Activated CD4-positive, alpha-beta T cell treated with anti-CD3 and anti-CD28 coated beads, Interleukin-2, amount 50 U/mL, for 24 hours (primary cell): ENCODE results near the gene IL1RAPL2.
"Not testable (repeated sequence)": the region's sequence is repeated elsewhere in the genome, so short reads cannot be mapped to it uniquely, and the experiment has no call there.

Experiments used
- DNase-seq, 2 donors: peaks; one replicate each; pipeline ENCODE4 v3.0.0-alpha.2; 2020; ENCODE audit warnings: low read depth in 1 of 2, low spot score in 1 of 2

The IL1RAPL2 gene

GRCh38 chrX:104669063-104669462, 103.1 kb downstream of the IL1RAPL2 start:
- DNase-seq = no peak

DNA sequence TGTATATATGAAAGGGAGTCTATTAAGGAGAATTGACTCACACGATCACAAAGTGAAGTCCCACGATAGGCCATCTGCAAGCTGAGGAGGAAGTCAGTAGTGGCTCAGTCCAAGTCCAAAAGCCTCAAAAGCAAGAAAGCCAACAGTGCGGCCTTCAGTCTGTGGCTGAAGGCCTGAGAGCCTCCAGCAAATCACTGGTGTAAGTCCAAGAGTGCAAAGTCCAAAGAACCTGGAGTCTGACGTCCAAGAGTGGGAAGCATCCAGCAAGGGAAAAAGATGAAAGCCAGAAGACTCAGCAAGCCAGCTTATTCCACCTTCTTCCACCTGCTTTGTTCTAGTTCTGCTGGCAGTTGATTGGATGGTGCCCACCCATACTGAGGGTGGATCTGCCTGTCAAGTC, 104.1 kb downstream of the IL1RAPL2 start:
- DNase-seq = no peak

DNA sequence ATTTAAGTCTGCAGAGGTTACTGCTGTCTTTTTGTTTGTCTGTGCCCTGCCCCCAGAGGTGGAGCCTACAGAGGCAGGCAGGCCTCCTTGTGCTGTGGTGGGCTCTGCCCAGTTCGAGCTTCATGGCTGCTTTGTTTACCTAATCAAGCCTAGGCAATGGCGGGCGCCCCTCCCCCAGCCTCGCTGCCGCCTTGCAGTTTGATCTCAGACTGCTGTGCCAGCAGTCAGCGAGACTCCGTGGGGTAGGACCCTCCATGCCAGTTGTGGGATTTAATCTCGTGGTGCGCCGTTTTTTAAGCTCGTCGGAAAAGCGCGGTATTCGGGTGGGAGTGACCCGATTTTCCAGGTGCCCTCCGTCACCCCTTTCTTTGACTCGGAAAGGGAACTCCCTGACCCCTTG, 111.5 kb downstream of the IL1RAPL2 start:
- DNase-seq = not testable (repeated sequence)

DNA sequence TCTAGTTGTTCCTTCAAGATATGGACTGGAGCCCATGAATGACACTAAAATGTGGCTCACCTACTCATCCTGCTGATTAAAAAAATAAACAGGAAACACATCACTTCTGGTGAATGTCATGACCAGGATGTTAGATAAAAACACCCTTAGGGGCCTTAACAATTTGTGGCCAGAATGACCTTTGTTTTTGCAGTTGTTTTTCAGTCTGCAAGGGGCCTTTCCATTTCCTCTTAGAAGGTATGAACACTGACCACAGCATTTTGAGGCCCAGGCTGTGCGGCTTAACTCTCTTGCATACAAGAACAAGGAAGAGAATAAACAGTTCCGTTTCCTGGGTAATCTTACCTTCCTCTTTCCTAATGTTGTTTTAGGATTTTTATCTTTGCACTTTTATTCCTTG, 113.2 kb downstream of the IL1RAPL2 start:
- DNase-seq = no peak

DNA sequence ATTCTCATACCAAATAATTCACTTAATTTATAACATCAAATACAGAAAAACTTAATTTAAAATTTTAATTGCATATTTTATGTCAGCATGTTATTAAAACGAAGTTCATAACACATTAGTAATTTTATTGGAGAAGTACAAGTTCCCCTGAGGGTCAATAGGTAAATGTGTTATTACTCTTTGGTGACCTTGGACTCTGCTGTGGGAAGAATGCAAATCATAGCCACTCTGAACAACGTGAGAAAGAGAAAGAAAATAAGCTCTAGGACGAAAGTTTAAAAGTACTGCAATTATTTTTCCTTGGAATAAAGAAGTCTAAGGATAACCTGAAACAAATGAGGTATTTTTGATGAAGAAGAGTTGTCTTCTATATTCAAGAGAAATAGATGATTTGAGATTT, 115.2 kb downstream of the IL1RAPL2 start:
- DNase-seq = no peak

DNA sequence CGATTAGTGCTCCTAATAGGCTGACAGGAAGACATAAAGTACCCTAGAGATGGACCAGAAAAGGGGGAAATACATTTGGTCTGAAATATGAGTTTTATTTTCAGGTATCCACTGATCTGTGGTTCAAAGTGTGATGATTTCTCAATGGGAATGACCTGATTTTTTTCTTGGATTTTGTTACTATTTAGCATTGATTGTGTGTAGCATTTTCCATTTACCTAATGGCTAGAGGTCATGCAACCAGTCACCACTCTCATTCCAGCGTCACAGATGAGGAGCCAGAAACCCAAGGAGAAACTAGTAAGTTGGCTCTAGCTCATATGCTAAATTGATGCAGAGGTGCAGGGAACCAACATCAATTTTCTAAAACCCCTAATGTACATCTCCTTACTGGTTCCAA, 118.1 kb downstream of the IL1RAPL2 start:
- DNase-seq = no peak

DNA sequence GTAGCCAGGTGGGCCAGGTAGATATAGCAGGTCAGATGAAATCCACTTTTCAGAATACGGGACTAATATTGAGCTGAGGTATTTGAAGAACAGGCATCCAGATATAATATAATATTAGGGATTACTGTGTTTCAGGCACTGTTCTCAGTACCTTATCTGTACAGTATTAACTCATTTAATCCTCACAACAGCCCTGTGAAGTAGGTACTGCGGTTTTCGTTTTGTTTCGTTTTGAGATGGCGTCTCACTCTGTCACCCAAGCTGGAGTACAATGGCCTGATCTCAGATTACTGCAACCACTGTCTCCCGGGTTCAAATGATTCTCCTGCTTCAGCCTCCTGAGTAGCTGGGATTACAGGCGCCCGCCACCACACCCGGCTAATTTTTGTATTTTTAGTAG, 129.6 kb downstream of the IL1RAPL2 start:
- no peak for DNase-seq

GRCh38 chrX:104696667-104697066, 130.7 kb downstream of the IL1RAPL2 start:
- DNase-seq = no peak

DNA sequence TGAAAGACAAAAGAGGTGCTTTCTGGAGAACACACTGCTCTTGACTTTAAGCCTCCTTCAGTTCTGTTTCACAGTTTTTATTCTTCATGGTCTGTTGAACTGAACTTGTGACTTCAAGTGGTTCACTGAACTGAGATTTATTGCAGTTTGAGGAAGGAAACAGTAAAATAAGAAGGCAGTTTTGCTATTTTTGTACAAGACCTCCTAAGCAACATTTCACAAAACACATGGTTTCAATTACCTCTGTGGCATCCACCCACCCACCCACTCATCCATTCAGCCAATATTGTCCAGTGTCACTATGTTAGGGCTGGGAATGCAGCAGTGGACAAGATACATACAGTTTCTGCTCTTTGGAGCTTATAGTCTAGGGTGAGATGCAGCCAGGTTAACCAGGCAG, 131.3 kb downstream of the IL1RAPL2 start:
- DNase-seq = no peak

DNA sequence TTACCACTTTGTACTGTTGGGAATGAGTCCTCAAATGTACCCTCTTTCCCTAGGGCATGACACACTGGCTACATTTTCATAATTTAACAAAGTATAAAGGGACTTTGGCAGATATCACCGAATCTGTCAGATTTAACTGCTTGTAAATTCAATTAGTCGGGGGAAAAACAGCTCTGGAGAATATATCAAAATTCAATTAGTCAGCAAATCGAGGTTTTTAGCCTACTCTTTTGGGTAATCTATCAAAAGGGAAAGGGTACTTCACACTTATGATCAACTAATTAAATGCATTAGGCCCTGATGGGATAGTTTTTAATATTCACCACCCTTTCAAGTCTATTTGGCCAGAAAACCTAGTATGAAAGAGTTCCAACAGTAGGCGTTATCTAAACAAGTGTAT, 141.0 kb downstream of the IL1RAPL2 start:
- no peak for DNase-seq

- no peak for DNase-seq
These were observed 141.6 kb downstream of the IL1RAPL2 start for GRCh38 chrX:104707572-104707971.

- DNase-seq = no peak
These were observed 146.5 kb downstream of the IL1RAPL2 start for GRCh38 chrX:104712515-104712914.

- no peak for DNase-seq
These were observed 155.9 kb downstream of the IL1RAPL2 start for GRCh38 chrX:104721854-104722253.

DNA sequence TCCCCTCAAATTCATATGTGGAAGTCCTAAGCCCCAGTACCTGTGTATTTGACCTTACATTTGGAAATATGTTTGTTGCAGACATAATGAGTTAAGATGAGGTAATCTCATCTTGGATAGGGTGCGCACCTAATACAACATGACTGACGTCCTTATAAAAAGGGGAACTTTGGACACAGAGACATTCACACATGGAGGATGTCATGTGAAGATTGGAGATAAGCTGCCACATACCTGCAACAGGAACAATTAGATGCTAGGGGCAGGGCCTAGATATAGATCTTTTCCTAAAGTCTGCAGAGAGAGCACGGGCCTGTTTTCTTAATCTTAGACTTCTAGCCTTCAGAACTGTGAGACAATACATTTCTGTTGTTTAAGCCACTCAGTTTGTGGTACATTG, 162.5 kb downstream of the IL1RAPL2 start:
- DNase-seq = no peak

GRCh38 chrX:104742355-104742754, 176.4 kb downstream of the IL1RAPL2 start:
- DNase-seq = no peak

GRCh38 chrX:104745152-104745551, 179.2 kb downstream of the IL1RAPL2 start:
- no peak for DNase-seq

GRCh38 chrX:104749951-104750610, 184.1 kb downstream of the IL1RAPL2 start:
- no peak for DNase-seq

GRCh38 chrX:104762641-104763040, 196.6 kb downstream of the IL1RAPL2 start:
- DNase-seq = no peak

DNA sequence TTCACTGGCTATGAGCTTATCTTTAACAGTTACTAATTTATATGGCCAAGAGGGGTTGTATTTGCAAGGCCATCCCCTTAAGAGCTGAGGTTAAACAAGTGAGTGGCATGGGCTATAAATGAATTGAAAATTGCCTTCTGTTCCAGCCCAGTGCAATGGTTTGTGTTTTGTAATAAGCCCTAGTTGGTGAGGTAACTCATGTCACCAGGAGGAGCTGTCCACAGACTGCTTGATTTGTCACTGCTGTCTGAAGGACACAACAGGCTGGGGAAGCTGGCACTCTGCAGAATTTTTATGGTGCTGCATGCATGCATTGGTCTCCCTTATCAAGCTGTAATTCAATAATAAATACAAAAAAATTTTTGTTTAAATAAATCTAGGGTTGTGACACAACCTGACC, 223.8 kb downstream of the IL1RAPL2 start:
- DNase-seq = no peak

DNA sequence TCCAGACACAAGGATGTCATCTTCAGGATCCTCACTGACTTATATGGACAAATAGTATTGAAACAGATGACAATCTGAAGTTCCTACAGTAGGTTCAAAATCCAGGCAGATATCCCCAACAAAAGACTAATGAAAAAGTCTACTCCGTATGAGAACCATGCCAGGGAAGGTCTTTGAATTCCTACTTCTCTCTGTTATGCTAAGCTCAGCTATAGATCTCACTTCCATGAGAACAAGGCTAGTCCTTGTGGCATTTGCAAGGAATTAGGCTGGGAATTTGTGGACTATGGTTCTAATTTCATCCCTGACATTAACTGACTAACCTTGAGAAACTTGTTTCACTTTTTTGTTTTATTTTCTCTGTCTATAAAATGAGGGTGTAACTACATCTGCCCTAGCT, 229.8 kb downstream of the IL1RAPL2 start:
- no peak for DNase-seq

DNA sequence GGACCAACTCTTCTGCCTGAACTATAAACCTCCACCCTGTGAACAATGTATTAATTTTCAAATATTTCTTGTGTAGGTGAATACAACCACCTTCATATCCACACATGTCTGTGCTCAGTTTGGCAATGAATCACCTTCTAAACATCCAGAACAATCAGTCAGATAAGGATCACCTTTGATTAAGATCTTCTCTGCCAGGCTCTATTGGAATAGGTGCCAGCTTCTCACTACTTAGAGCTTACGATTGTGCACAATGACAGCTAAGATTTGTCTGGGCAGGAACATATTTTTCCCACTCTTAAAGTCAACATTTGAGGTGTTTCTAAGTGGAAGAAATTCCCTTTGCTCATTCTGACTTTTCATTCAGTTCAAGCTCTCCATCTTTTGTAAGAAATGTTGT, 237.2 kb downstream of the IL1RAPL2 start:
- DNase-seq = no peak

DNA sequence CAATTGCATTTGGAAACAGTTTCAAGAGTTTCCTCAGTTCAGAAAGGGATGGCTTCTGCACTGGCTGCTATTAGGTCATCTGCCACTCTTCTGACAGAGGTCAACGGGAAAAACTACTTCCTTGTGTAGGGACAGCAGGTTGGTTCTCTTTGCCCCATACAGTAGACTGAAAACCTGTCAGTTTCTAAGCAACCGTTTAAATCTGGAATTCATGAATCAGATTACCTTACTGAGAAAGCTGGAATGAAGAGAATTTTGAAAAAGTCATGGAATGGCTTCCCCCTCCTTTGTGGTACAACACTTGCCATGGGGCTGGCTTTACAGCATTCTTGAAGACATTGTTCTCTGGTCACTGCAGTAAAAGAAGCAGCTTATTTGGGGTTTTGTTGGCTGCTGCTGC, 240.3 kb downstream of the IL1RAPL2 start:
- DNase-seq = no peak

DNA sequence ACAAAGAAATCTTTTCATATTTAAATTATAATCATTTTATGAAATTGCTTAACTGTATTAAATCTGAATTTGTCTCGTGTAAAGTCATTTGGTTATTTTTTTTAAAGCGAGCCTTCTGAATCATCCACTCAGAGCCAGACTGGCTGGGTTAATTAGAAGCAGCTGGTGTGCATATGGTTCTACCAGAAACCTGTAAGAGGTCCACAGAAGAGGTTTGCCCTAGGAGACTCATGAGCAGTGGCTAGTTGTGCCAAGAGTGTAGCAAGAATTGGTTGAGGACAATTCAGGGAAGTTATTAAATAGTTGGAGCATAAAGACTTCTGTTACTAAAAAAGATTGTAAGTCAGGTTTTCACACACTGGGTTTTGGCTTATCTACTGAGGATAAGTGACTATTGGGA, 267.4 kb downstream of the IL1RAPL2 start:
- no peak for DNase-seq

DNA sequence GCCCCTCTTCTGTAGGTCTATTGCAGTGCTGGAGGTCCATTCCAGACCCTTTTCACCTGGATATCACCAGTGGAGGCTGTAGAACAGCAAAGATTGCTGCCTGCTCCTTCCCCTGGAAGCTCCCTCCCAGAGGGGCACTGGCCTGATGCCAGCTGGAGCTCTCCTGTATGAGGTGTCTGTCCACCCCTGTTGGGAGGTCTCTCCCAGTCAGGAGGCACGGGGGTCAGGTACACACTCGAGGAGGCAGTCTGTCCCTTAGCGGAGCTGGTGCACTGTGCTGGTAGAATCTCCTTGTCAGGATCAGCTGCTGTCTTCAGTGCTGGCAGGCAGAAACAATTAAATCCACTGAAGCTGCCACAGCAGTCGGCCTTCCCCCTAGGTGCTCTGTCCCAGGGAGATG, 276.6 kb downstream of the IL1RAPL2 start:
- no peak for DNase-seq
